GM12864 (cell line): ENCODE results near the gene USP34.
"Not testable (repeated sequence)": the region's sequence is repeated elsewhere in the genome, so short reads cannot be mapped to it uniquely, and the experiment has no call there.

ENCODE experiments used
- DNase-seq: peaks from one replicate; pipeline ENCODE4 v3.0.0-alpha.2; 2011; ENCODE audit warnings: low read depth
- H3K4me3 ChIP-seq: 2 replicates; pipeline ENCODE4 v1.5.1; 2011; ENCODE audit warnings: mild to moderate bottlenecking, low read depth, low read length, control low read depth
- CTCF ChIP-seq: IDR thresholded peaks from 2 replicates; pipeline ENCODE4 v1.5.1; 2011; ENCODE audit warnings: low read depth, mild to moderate bottlenecking, moderate library complexity, low read length, control low read depth, inconsistent platforms; ENCODE audit errors: missing control alignments

The USP34 gene

GRCh38 chr2:61456070-61456745 lies 14.7 kb downstream of the USP34 start:
- no peak for DNase-seq
- no peak for TF ChIP-seq CTCF
- no peak overlapping the region for H3K4me3 ChIP-seq

GRCh38 chr2:61454972-61455371 lies 15.9 kb downstream of the USP34 start:
- H3K4me3 ChIP-seq, DNase-seq: not testable (repeated sequence)

- H3K4me3 ChIP-seq, result no peak overlapping the region
- no peak for DNase-seq
- no peak for TF ChIP-seq CTCF
Measured at GRCh38 chr2:61454383-61454782, 16.5 kb downstream of the USP34 start.

GRCh38 chr2:61452392-61452791 lies 18.5 kb downstream of the USP34 start:
- no peak for DNase-seq
- TF ChIP-seq CTCF, result no peak
- H3K4me3 ChIP-seq, result no peak overlapping the region

GRCh38 chr2:61451178-61451577 lies 19.7 kb downstream of the USP34 start:
- no peak for TF ChIP-seq CTCF
- no peak for DNase-seq

GRCh38 chr2:61450144-61450543 lies 20.7 kb downstream of the USP34 start:
- TF ChIP-seq CTCF, result no peak

More at GRCh38 chr2:61451178-61451577, 19.7 kb downstream of the USP34 start:
- H3K4me3 ChIP-seq, result no peak overlapping the region

GRCh38 chr2:61448229-61448628 lies 22.7 kb downstream of the USP34 start:
- no peak overlapping the region for H3K4me3 ChIP-seq
- TF ChIP-seq CTCF, result no peak
- DNase-seq, result no peak

More at GRCh38 chr2:61450144-61450543, 20.7 kb downstream of the USP34 start:
- no peak overlapping the region for H3K4me3 ChIP-seq
- DNase-seq, result no peak

- H3K4me3 ChIP-seq, DNase-seq: not testable (repeated sequence)
Measured at GRCh38 chr2:61446971-61447370, 23.9 kb downstream of the USP34 start.
